ENCODE measurements around the gene MCC.
A peak's percentile ranks its signal among the peaks of the same experiment; 100 is the strongest.

MCC gene

GRCh38 chr5:113357696-113358476 is 130.4 kb downstream of the MCC start:
- no peaks in the 10 kb centered on the region for H3K36me3 ChIP-seq (ENCODE audit: control insufficient read depth in 1 of 2, insufficient read depth in 2 of 2, low read length in 2 of 2)

GRCh38 chr5:113356487-113356886 is 131.8 kb downstream of the MCC start:
- H3K27ac ChIP-seq (ENCODE audit: low read depth, low read length): no peak overlapping the region
- no peaks in the 10 kb centered on the region for H3K9me3 ChIP-seq (ENCODE audit: control insufficient read depth in 1 of 2, low read length in 2 of 2)
- H3K4me1 ChIP-seq (ENCODE audit: control insufficient read depth in 1 of 2, insufficient read depth in 2 of 2, low read length in 2 of 2): no peaks in the 10 kb centered on the region
- H3K9ac ChIP-seq (ENCODE audit: low read depth in 1 of 2, low read length in 2 of 2): no peak overlapping the region
- no peak overlapping the region for H3K4me3 ChIP-seq (ENCODE audit: low read depth in 1 of 2, low read length in 2 of 2)
- H3K27me3 ChIP-seq (ENCODE audit: control insufficient read depth in 1 of 2, insufficient read depth in 2 of 2, low read length in 2 of 2): no peaks in the 10 kb centered on the region
- no peaks in the 10 kb centered on the region for H3K36me3 ChIP-seq (ENCODE audit: control insufficient read depth in 1 of 2, insufficient read depth in 2 of 2, low read length in 2 of 2)

More at GRCh38 chr5:113357696-113358476, 130.4 kb downstream of the MCC start:
- Histone ChIP-seq H3K4me1 (ENCODE audit: control insufficient read depth in 1 of 2, insufficient read depth in 2 of 2, low read length in 2 of 2) (no peaks in the 10 kb centered on the region), H3K27me3 (ENCODE audit: control insufficient read depth in 1 of 2, insufficient read depth in 2 of 2, low read length in 2 of 2) (no peaks in the 10 kb centered on the region), H3K9ac (ENCODE audit: low read depth in 1 of 2, low read length in 2 of 2) (no peak overlapping the region), H3K9me3 (ENCODE audit: control insufficient read depth in 1 of 2, low read length in 2 of 2) (no peaks in the 10 kb centered on the region), H3K4me3 (ENCODE audit: low read depth in 1 of 2, low read length in 2 of 2) (no peak overlapping the region), H3K27ac (ENCODE audit: low read depth, low read length) (no peak overlapping the region)

- no peaks in the 10 kb centered on the region for H3K36me3 ChIP-seq (ENCODE audit: control insufficient read depth in 1 of 2, insufficient read depth in 2 of 2, low read length in 2 of 2)
- H3K27ac ChIP-seq (ENCODE audit: low read depth, low read length): no peak overlapping the region
- no peak overlapping the region for H3K9ac ChIP-seq (ENCODE audit: low read depth in 1 of 2, low read length in 2 of 2)
- no peak overlapping the region for H3K4me3 ChIP-seq (ENCODE audit: low read depth in 1 of 2, low read length in 2 of 2)
- H3K9me3 ChIP-seq (ENCODE audit: control insufficient read depth in 1 of 2, low read length in 2 of 2): no peaks in the 10 kb centered on the region
- no peaks in the 10 kb centered on the region for H3K4me1 ChIP-seq (ENCODE audit: control insufficient read depth in 1 of 2, insufficient read depth in 2 of 2, low read length in 2 of 2)
- no peaks in the 10 kb centered on the region for H3K27me3 ChIP-seq (ENCODE audit: control insufficient read depth in 1 of 2, insufficient read depth in 2 of 2, low read length in 2 of 2)
Observed at GRCh38 chr5:113354055-113354454, 134.2 kb downstream of the MCC start.

- peak overlapping the region; percentile 20 for H3K27ac ChIP-seq (ENCODE audit: low read depth, low read length)
- no peak overlapping the region for H3K9ac ChIP-seq (ENCODE audit: low read depth in 1 of 2, low read length in 2 of 2)
- H3K4me3 ChIP-seq (ENCODE audit: low read depth in 1 of 2, low read length in 2 of 2): no peak overlapping the region
- no peaks in the 10 kb centered on the region for H3K36me3 ChIP-seq (ENCODE audit: control insufficient read depth in 1 of 2, insufficient read depth in 2 of 2, low read length in 2 of 2)
- H3K27me3 ChIP-seq (ENCODE audit: control insufficient read depth in 1 of 2, insufficient read depth in 2 of 2, low read length in 2 of 2): no peaks in the 10 kb centered on the region
- H3K4me1 ChIP-seq (ENCODE audit: control insufficient read depth in 1 of 2, insufficient read depth in 2 of 2, low read length in 2 of 2): no peaks in the 10 kb centered on the region
- H3K9me3 ChIP-seq (ENCODE audit: control insufficient read depth in 1 of 2, low read length in 2 of 2): no peaks in the 10 kb centered on the region
Observed at GRCh38 chr5:113347572-113347971, 140.7 kb downstream of the MCC start.

- no peaks in the 10 kb centered on the region for H3K4me1 ChIP-seq (ENCODE audit: control insufficient read depth in 1 of 2, insufficient read depth in 2 of 2, low read length in 2 of 2)
- H3K9me3 ChIP-seq (ENCODE audit: control insufficient read depth in 1 of 2, low read length in 2 of 2): no peaks in the 10 kb centered on the region
- H3K4me3 ChIP-seq (ENCODE audit: low read depth in 1 of 2, low read length in 2 of 2): no peak overlapping the region
- H3K27ac ChIP-seq (ENCODE audit: low read depth, low read length): no peak overlapping the region
- no peaks in the 10 kb centered on the region for H3K36me3 ChIP-seq (ENCODE audit: control insufficient read depth in 1 of 2, insufficient read depth in 2 of 2, low read length in 2 of 2)
- no peaks in the 10 kb centered on the region for H3K27me3 ChIP-seq (ENCODE audit: control insufficient read depth in 1 of 2, insufficient read depth in 2 of 2, low read length in 2 of 2)
- no peak overlapping the region for H3K9ac ChIP-seq (ENCODE audit: low read depth in 1 of 2, low read length in 2 of 2)
Observed at GRCh38 chr5:113344973-113345940, 143.0 kb downstream of the MCC start.

GRCh38 chr5:113343343-113343742 is 144.9 kb downstream of the MCC start:
- Histone ChIP-seq H3K27ac (ENCODE audit: low read depth, low read length) (no peak overlapping the region), H3K27me3 (ENCODE audit: control insufficient read depth in 1 of 2, insufficient read depth in 2 of 2, low read length in 2 of 2) (no peaks in the 10 kb centered on the region), H3K9me3 (ENCODE audit: control insufficient read depth in 1 of 2, low read length in 2 of 2) (no peaks in the 10 kb centered on the region)

GRCh38 chr5:113340537-113340936 is 147.7 kb downstream of the MCC start:
- Histone ChIP-seq H3K36me3 (ENCODE audit: control insufficient read depth in 1 of 2, insufficient read depth in 2 of 2, low read length in 2 of 2) (no peaks in the 10 kb centered on the region), H3K4me1 (ENCODE audit: control insufficient read depth in 1 of 2, insufficient read depth in 2 of 2, low read length in 2 of 2) (no peaks in the 10 kb centered on the region), H3K9ac (ENCODE audit: low read depth in 1 of 2, low read length in 2 of 2) (no peak overlapping the region), H3K4me3 (ENCODE audit: low read depth in 1 of 2, low read length in 2 of 2) (no peak overlapping the region), H3K27ac (ENCODE audit: low read depth, low read length) (no peak overlapping the region), H3K9me3 (ENCODE audit: control insufficient read depth in 1 of 2, low read length in 2 of 2) (no peaks in the 10 kb centered on the region), H3K27me3 (ENCODE audit: control insufficient read depth in 1 of 2, insufficient read depth in 2 of 2, low read length in 2 of 2) (no peaks in the 10 kb centered on the region)

More at GRCh38 chr5:113343343-113343742, 144.9 kb downstream of the MCC start:
- no peaks in the 10 kb centered on the region for H3K36me3 ChIP-seq (ENCODE audit: control insufficient read depth in 1 of 2, insufficient read depth in 2 of 2, low read length in 2 of 2)
- no peaks in the 10 kb centered on the region for H3K4me1 ChIP-seq (ENCODE audit: control insufficient read depth in 1 of 2, insufficient read depth in 2 of 2, low read length in 2 of 2)
- no peak overlapping the region for H3K9ac ChIP-seq (ENCODE audit: low read depth in 1 of 2, low read length in 2 of 2)
- no peak overlapping the region for H3K4me3 ChIP-seq (ENCODE audit: low read depth in 1 of 2, low read length in 2 of 2)

GRCh38 chr5:113338628-113339027 is 149.6 kb downstream of the MCC start:
- Histone ChIP-seq H3K36me3 (ENCODE audit: control insufficient read depth in 1 of 2, insufficient read depth in 2 of 2, low read length in 2 of 2) (no peaks in the 10 kb centered on the region), H3K27me3 (ENCODE audit: control insufficient read depth in 1 of 2, insufficient read depth in 2 of 2, low read length in 2 of 2) (no peaks in the 10 kb centered on the region), H3K9me3 (ENCODE audit: control insufficient read depth in 1 of 2, low read length in 2 of 2) (no peaks in the 10 kb centered on the region), H3K27ac (ENCODE audit: low read depth, low read length) (no peak overlapping the region), H3K4me3 (ENCODE audit: low read depth in 1 of 2, low read length in 2 of 2) (no peak overlapping the region), H3K9ac (ENCODE audit: low read depth in 1 of 2, low read length in 2 of 2) (no peak overlapping the region), H3K4me1 (ENCODE audit: control insufficient read depth in 1 of 2, insufficient read depth in 2 of 2, low read length in 2 of 2) (no peaks in the 10 kb centered on the region)

- H3K27ac ChIP-seq (ENCODE audit: low read depth, low read length): no peak overlapping the region
- no peaks in the 10 kb centered on the region for H3K36me3 ChIP-seq (ENCODE audit: control insufficient read depth in 1 of 2, insufficient read depth in 2 of 2, low read length in 2 of 2)
Observed at GRCh38 chr5:113337515-113338415, 150.5 kb downstream of the MCC start.

More at GRCh38 chr5:113337515-113338415, 150.5 kb downstream of the MCC start:
- no peaks in the 10 kb centered on the region for H3K4me1 ChIP-seq (ENCODE audit: control insufficient read depth in 1 of 2, insufficient read depth in 2 of 2, low read length in 2 of 2)
- H3K9me3 ChIP-seq (ENCODE audit: control insufficient read depth in 1 of 2, low read length in 2 of 2): no peaks in the 10 kb centered on the region
- no peak overlapping the region for H3K4me3 ChIP-seq (ENCODE audit: low read depth in 1 of 2, low read length in 2 of 2)
- H3K9ac ChIP-seq (ENCODE audit: low read depth in 1 of 2, low read length in 2 of 2): no peak overlapping the region
- H3K27me3 ChIP-seq (ENCODE audit: control insufficient read depth in 1 of 2, insufficient read depth in 2 of 2, low read length in 2 of 2): no peaks in the 10 kb centered on the region

Measured in duodenal mucosa (tissue), 2 donors.